ENCODE data around the gene PRPH.
"Not testable (repeated sequence)": the region's sequence is repeated elsewhere in the genome, so short reads cannot be mapped to it uniquely, and the experiment has no call there.

DNA sequence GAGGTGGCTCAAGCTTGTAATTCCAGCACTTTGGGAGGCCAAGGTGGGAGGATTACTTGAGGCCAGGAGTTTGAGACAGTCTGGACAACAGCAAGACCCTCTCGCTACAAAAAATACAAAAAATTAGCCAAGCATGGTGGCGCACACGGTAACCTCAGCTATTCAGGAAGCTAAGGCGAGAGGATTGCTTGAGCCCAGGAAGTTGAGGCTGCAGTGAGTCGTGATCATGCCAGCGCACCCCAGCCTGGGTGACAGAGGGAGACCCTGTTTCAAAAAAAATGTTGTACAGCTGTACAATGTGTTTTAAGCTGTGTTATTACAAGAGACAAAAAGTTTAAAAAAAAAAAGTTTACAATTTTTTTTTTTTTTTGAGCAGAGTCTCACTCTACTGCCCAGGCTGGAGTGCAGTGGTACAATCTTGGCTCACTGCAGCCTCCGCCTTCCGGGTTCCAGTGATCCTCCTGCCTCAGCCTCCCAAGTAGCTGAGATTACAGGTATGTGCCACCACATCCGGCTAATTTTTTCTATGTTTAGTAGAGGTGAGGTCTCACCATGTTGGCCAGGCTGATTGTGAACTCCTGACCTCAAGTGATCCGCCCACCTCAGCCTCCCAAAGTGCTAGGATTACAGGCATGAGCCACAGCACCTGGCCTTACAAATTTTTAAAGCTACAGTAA lies 37.3 kb upstream of the PRPH start:
- TF ChIP-seq TAF1 (IDR thresholded peaks at IDR 0.05; ENCODE audit: borderline replicate concordance, low read depth, low read length); POLR2A (IDR thresholded peaks at IDR 0.05; ENCODE audit: low read depth, low read length): not testable (repeated sequence)
